ENCODE measurements around the gene IQCK. TPM values are rescaled to one million over a fixed set of nuclear protein-coding genes. Genes with fewer than 3 reads are reported as not detected.

IQCK gene
- total and polyA plus RNA-seq, 2 donors (not counting 1 experiment from before 2014, with no cell fraction given): 4.6 to 9.9 TPM

DNA sequence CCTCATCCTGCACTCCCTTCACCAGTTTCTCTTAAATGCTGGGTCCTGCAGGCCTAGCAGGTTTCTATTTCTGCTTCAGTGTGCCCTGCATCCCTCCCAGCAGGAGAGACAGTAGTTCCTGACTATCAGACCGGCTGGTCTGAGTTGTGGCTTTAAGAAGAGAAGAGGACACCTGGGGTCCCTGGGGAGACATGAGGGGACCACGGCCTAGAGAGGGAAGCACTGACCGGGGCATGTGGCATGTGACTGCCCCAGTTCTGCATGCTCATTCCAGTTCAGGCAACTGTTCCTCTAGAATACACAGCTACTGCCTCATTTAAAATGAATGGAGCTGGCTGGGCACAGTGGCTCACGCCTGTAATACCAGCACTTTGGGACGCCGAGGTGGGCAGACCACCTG is 105.3 kb downstream of the IQCK start:
- H3K27me3 ChIP-seq (ENCODE audit: control insufficient read depth, insufficient read depth, low read length): no peaks in the 10 kb centered on the region
- H3K79me2 ChIP-seq (ENCODE audit: control insufficient read depth, insufficient read depth, low read length): no peaks in the 10 kb centered on the region
- H4K20me1 ChIP-seq (ENCODE audit: control insufficient read depth, extremely low read depth, insufficient read depth, low read length): no peaks in the 10 kb centered on the region
- no peaks in the 10 kb centered on the region for H3K36me3 ChIP-seq (ENCODE audit: control insufficient read depth, insufficient read depth, low read length)
- no peaks in the 10 kb centered on the region for H3K4me1 ChIP-seq (ENCODE audit: control insufficient read depth, extremely low read depth, insufficient read depth, low read length)
- no peak overlapping the region for H2AFZ ChIP-seq (ENCODE audit: low read length)
- no peaks in the 10 kb centered on the region for H3K9me3 ChIP-seq (ENCODE audit: control insufficient read depth, insufficient read depth, low read depth, low read length)
- no peak overlapping the region for H3K4me2 ChIP-seq (ENCODE audit: extremely low read depth, insufficient read depth, low read length)
- TF ChIP-seq, protein P1, sequence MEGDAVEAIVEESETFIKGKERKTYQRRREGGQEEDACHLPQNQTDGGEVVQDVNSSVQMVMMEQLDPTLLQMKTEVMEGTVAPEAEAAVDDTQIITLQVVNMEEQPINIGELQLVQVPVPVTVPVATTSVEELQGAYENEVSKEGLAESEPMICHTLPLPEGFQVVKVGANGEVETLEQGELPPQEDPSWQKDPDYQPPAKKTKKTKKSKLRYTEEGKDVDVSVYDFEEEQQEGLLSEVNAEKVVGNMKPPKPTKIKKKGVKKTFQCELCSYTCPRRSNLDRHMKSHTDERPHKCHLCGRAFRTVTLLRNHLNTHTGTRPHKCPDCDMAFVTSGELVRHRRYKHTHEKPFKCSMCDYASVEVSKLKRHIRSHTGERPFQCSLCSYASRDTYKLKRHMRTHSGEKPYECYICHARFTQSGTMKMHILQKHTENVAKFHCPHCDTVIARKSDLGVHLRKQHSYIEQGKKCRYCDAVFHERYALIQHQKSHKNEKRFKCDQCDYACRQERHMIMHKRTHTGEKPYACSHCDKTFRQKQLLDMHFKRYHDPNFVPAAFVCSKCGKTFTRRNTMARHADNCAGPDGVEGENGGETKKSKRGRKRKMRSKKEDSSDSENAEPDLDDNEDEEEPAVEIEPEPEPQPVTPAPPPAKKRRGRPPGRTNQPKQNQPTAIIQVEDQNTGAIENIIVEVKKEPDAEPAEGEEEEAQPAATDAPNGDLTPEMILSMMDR (conservative IDR thresholded peaks at IDR 0.05 in 1 of 2, IDR thresholded peaks at IDR 0.05 in 1 of 2; ENCODE audit: low read depth in 1 of 2, low read length in 2 of 2): no peak
- no peak overlapping the region for H3K9ac ChIP-seq (ENCODE audit: insufficient read depth, low read length)
- H3K4me3 ChIP-seq (replicated peaks in 1 of 4; ENCODE audit: control extremely low read depth in 1 of 4, insufficient read depth in 1 of 4, low read depth in 3 of 4, low read length in 4 of 4): no peak overlapping the region
- no peak overlapping the region for H3K27ac ChIP-seq (ENCODE audit: insufficient read depth, low read length)
- DNase-seq (ENCODE audit: low read depth in 2 of 2): no peak

DNA sequence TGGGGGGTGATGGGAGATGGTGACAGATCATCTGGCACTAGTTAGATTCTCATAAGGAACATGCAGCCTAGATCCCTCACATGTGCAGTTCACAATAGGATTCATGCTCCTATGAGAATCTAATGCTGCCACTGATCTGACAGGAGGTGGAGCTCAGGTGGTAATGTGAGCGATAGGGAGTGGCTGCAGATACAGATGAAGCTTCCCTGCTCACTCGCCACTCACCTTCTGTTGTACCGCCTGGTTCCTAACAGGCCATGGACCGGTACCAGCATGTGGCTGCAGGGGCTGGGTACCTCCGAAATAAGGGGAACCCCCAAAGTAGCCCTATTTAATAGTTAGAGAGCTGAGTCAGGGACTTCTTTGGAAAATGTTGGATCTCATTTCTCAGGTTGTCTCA is 106.1 kb downstream of the IQCK start:
- Histone ChIP-seq H3K27me3 (ENCODE audit: control insufficient read depth, insufficient read depth, low read length) (no peaks in the 10 kb centered on the region), H3K4me2 (ENCODE audit: extremely low read depth, insufficient read depth, low read length) (no peak overlapping the region), H3K36me3 (ENCODE audit: control insufficient read depth, insufficient read depth, low read length) (no peaks in the 10 kb centered on the region), H4K20me1 (ENCODE audit: control insufficient read depth, extremely low read depth, insufficient read depth, low read length) (no peaks in the 10 kb centered on the region), H2AFZ (ENCODE audit: low read length) (no peak overlapping the region), H3K4me1 (ENCODE audit: control insufficient read depth, extremely low read depth, insufficient read depth, low read length) (no peaks in the 10 kb centered on the region), H3K79me2 (ENCODE audit: control insufficient read depth, insufficient read depth, low read length) (no peaks in the 10 kb centered on the region), H3K9me3 (ENCODE audit: control insufficient read depth, insufficient read depth, low read depth, low read length) (no peaks in the 10 kb centered on the region), H3K4me3 (replicated peaks in 1 of 4; ENCODE audit: control extremely low read depth in 1 of 4, insufficient read depth in 1 of 4, low read depth in 3 of 4, low read length in 4 of 4) (no peak overlapping the region), H3K9ac (ENCODE audit: insufficient read depth, low read length) (no peak overlapping the region), H3K27ac (ENCODE audit: insufficient read depth, low read length) (no peak overlapping the region)
- DNase-seq (ENCODE audit: low read depth in 2 of 2): no peak
- TF ChIP-seq EZH2 (IDR thresholded peaks at IDR 0.05; ENCODE audit: low read length, missing control alignments): no peak
- TF ChIP-seq, protein P1 (conservative IDR thresholded peaks at IDR 0.05 in 1 of 2, IDR thresholded peaks at IDR 0.05 in 1 of 2; ENCODE audit: low read depth in 1 of 2, low read length in 2 of 2): no peak

DNA sequence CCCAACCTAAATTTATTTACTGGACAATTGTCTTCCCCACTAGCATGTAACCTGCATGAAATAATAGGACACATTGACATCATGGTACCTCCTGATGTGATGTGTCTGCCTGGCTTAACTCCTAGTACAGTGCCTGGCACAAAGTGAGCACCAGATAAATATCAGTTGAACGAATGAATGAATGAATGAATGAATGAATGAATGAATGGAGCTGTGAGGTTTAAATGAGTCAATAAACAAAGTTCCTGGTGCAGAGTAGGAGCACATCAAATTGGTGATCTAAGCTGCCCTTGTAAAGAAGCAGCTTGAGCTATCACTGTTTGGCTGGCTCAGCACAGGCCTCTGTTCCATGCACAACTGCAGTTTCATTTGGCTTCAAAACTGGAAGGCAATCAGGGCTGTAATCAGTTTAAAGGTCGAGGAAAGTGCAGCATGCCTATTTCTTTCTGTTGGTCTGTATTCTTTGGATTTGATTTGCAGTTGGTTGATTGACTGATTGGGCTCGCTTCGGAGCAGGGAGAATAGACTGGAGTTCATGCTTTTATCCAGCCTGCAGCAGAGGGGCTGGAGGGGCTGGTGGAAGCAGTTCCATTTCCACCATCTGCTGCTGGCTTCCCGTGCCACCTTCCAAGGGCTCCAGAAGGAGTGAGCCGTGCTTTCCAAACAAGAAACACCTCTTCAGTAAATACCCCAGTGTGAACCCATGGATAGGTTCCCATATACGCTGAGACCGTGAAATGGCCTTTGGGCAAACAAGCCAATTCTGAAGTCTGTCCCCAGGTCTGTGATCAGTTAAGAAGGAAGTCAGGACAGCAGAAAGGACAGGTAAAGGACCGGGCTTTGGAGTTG is 112.0 kb downstream of the IQCK start:
- H3K27ac ChIP-seq (ENCODE audit: insufficient read depth, low read length): no peak overlapping the region
- no peaks in the 10 kb centered on the region for H3K79me2 ChIP-seq (ENCODE audit: control insufficient read depth, insufficient read depth, low read length)
- no peak overlapping the region for H3K4me2 ChIP-seq (ENCODE audit: extremely low read depth, insufficient read depth, low read length)
- H3K4me3 ChIP-seq (replicated peaks in 1 of 4; ENCODE audit: control extremely low read depth in 1 of 4, insufficient read depth in 1 of 4, low read depth in 3 of 4, low read length in 4 of 4): no peak overlapping the region
- H4K20me1 ChIP-seq (ENCODE audit: control insufficient read depth, extremely low read depth, insufficient read depth, low read length): no peaks in the 10 kb centered on the region
- DNase-seq (ENCODE audit: low read depth in 2 of 2): no peak
- H2AFZ ChIP-seq (ENCODE audit: low read length): no peak overlapping the region
- H3K9ac ChIP-seq (ENCODE audit: insufficient read depth, low read length): no peak overlapping the region
- TF ChIP-seq, protein P1 (conservative IDR thresholded peaks at IDR 0.05 in 1 of 2, IDR thresholded peaks at IDR 0.05 in 1 of 2; ENCODE audit: low read depth in 1 of 2, low read length in 2 of 2): no peak
- TF ChIP-seq EZH2 (IDR thresholded peaks at IDR 0.05; ENCODE audit: low read length, missing control alignments): no peak
- no peaks in the 10 kb centered on the region for H3K9me3 ChIP-seq (ENCODE audit: control insufficient read depth, insufficient read depth, low read depth, low read length)
- H3K36me3 ChIP-seq (ENCODE audit: control insufficient read depth, insufficient read depth, low read length): no peaks in the 10 kb centered on the region
- no peaks in the 10 kb centered on the region for H3K4me1 ChIP-seq (ENCODE audit: control insufficient read depth, extremely low read depth, insufficient read depth, low read length)
- no peaks in the 10 kb centered on the region for H3K27me3 ChIP-seq (ENCODE audit: control insufficient read depth, insufficient read depth, low read length)

Data from fibroblast of lung (primary cell).